ENCODE results near the gene RRP15.

- TF ChIP-seq CTCF (IDR thresholded peaks at IDR 0.05) (no peak), POLR2AphosphoS5 (IDR thresholded peaks at IDR 0.05) (no peak)
These were observed 47.3 kb downstream of the RRP15 start for GRCh38 chr1:218332416-218332815.
